Measurements from ENCODE around the gene NKX2-8. TPM values are rescaled to one million over a fixed set of nuclear protein-coding genes. Genes with fewer than 3 reads are reported as not detected.
"Not testable (repeated sequence)": the region's sequence is repeated elsewhere in the genome, so short reads cannot be mapped to it uniquely, and the experiment has no call there.

The NKX2-8 gene
- total and polyA plus RNA-seq, 11 donors: not detected

GRCh38 chr14:36556811-36557433 is 25.5 kb downstream of the NKX2-8 start:
- WGBS, 4 donors: 62 to 65% (median 64%) methylated on average over 9 of the region's 9 CpGs
- Histone ChIP-seq H3K4me1 (no peaks in the 10 kb centered on the region), H3K9me3 (no peaks in the 10 kb centered on the region), H3K27me3 (peaks cover 0 to 32% (median 4%) of the 10 kb centered on the region in 9 donors), H3K4me3 (no peak overlapping the region), H3K36me3 (no peaks in the 10 kb centered on the region), H3K27ac (no peak overlapping the region)
- DNase-seq: no peak
- TF ChIP-seq POLR2A (IDR thresholded peaks at IDR 0.05): no peak
- peak; percentile 57 to 78 (median 67) for TF ChIP-seq CTCF (IDR thresholded peaks at IDR 0.05)
- intact Hi-C loops (cut with DNase I): loop anchor here in 8 of 10 donors (2.0 to 10.0 kb wide), 11 partner anchors 35 to 675 kb away; no protein-coding TSS in a partner anchor
- no peak for ATAC-seq

- DNase-seq (no peak), ATAC-seq (no peak)
- Histone ChIP-seq H3K27ac (no peak overlapping the region), H3K4me3 (no peak overlapping the region), H3K27me3 (peaks cover 0 to 27% (median 4%) of the 10 kb centered on the region in 9 donors), H3K9me3 (no peaks in the 10 kb centered on the region), H3K36me3 (no peaks in the 10 kb centered on the region), H3K4me1 (no peaks in the 10 kb centered on the region)
- WGBS, 4 donors: 75 to 80% (median 78%) methylated on average over 6 of the region's 6 CpGs
- intact Hi-C loops (cut with DNase I): loop anchor here in 8 of 10 donors (2.0 to 10.0 kb wide), 12 partner anchors 36 to 674 kb away; no protein-coding TSS in a partner anchor
- TF ChIP-seq CTCF (IDR thresholded peaks at IDR 0.05) (no peak), POLR2A (IDR thresholded peaks at IDR 0.05) (no peak)
Observed at GRCh38 chr14:36555998-36556743, 26.2 kb downstream of the NKX2-8 start.

- ATAC-seq: peak in 1 of 4 donors; percentile 36
- no peak for TF ChIP-seq POLR2A (IDR thresholded peaks at IDR 0.05)
- TF ChIP-seq CTCF (IDR thresholded peaks at IDR 0.05): peak; percentile 43 to 73 (median 63)
- intact Hi-C loops (cut with DNase I): loop anchor here in 9 of 10 donors (2.0 to 10.0 kb wide), 11 partner anchors 51 to 669 kb away; no protein-coding TSS in a partner anchor
Observed at GRCh38 chr14:36553656-36554260, 28.7 kb downstream of the NKX2-8 start.

DNA sequence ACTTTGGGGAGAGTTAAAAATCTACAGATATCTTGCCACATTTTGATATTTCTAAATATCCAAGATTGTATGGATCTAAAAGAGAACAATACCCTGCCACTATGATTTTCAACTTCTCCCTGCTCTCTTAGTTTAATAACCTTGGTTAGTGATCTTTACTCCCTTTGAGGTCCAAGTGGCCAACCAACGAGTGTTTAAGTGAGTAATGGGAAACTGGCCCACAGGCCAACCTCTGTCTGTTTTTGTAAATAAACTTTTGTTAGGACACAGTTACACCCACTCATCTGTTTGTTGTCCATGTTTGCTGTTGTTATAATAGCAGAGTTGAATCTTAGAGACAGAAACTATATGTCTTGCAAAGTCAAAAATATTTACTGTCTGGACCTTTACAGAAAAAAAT is 31.5 kb downstream of the NKX2-8 start:
- Histone ChIP-seq H3K27ac (no peak overlapping the region), H3K9me3 (no peaks in the 10 kb centered on the region), H3K4me3 (no peak overlapping the region), H3K4me1 (no peaks in the 10 kb centered on the region), H3K27me3 (peaks cover 0 to 38% (median 5%) of the 10 kb centered on the region in 9 donors), H3K36me3 (no peaks in the 10 kb centered on the region)
- ATAC-seq (no peak), DNase-seq (no peak)
- intact Hi-C loops (cut with DNase I): loop anchor here in 9 of 10 donors (5.0 to 10.0 kb wide), 8 partner anchors 54 to 666 kb away; no protein-coding TSS in a partner anchor
- WGBS, 4 donors: 31 to 50% (median 40%) methylated on average over 1 of the region's 1 CpG
- TF ChIP-seq CTCF (IDR thresholded peaks at IDR 0.05) (no peak), POLR2A (IDR thresholded peaks at IDR 0.05) (no peak)

More at GRCh38 chr14:36553656-36554260, 28.7 kb downstream of the NKX2-8 start:
- 35 to 37% (median 36%) methylated on average over 4 of the region's 4 CpGs for WGBS, 4 donors
- Histone ChIP-seq H3K4me1 (no peaks in the 10 kb centered on the region), H3K27ac (no peak overlapping the region), H3K36me3 (no peaks in the 10 kb centered on the region), H3K9me3 (no peaks in the 10 kb centered on the region), H3K27me3 (peaks cover 0 to 24% (median 0%) of the 10 kb centered on the region in 9 donors), H3K4me3 (no peak overlapping the region)
- no peak for DNase-seq

DNA sequence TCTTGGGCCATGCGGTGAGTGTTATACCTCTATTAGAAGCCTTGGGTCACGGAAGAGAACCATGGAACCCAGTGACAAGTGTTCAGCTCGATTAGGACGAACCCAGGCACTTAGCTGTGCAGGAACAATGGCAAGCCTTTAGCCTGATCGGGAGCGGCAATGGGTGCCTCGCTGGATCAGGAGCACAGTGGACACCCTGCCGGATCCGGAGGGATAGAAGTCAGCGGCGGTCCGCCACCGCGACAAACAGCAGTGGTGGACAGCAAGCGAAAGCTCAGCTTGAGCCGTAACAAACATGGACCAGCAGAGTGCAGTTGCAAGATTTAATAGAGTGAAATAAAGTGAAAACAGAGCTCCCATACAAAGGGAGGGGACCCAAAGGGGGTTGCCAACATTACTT is 38.1 kb downstream of the NKX2-8 start:
- 93 to 95% (median 94%) methylated on average over 16 of the region's 16 CpGs for WGBS, 4 donors
- ATAC-seq; H3K4me1 ChIP-seq; H3K4me3 ChIP-seq; intact Hi-C loops (cut with DNase I); H3K9me3 ChIP-seq; H3K36me3 ChIP-seq; H3K27ac ChIP-seq: not testable (repeated sequence)
- peak in 1 of 5 donors; percentile 45 for DNase-seq
- peaks cover 0 to 41% (median 5%) of the 10 kb centered on the region in 9 donors for H3K27me3 ChIP-seq
